Activated CD8-positive, alpha-beta T cell treated with anti-CD3 and anti-CD28 coated beads for 36 hours (primary cell): Measurements from ENCODE around the gene TXNRD2. TPM values are rescaled to one million over a fixed set of nuclear protein-coding genes. Genes with fewer than 3 reads are reported as not detected.

Experiments used
- ATAC-seq: fragments of 200-7000 bp; cut with Tn5 transposase; one replicate; pipeline ENCODE4 v1.10.0; 2021; ENCODE audit warnings: mild to moderate bottlenecking, moderate library complexity
- CTCF ChIA-PET: fragments of 350-600 bp; sonication (Branson Sonifier 250); formaldehyde crosslinking; loops from one replicate; lab custom pipeline; 2021; ENCODE audit warnings: antibody characterized with exemption; lab: Charles Lee
- POLR2A ChIA-PET: fragments of 350-600 bp; sonication (Branson Sonifier 250); formaldehyde crosslinking; loops from one replicate; lab custom pipeline; 2021; ENCODE audit warnings: antibody characterized with exemption; lab: Charles Lee
- DNase-seq: peaks from one replicate; pipeline ENCODE4 v3.0.0-alpha.2; 2020
- H3K27ac Mint-ChIP-seq: one replicate; pipeline ENCODE4 v1.8.0; 2021; ENCODE audit warnings: mild to moderate bottlenecking, mixed read lengths
- H3K27me3 Mint-ChIP-seq: one replicate; pipeline ENCODE4 v1.8.0; 2021; ENCODE audit warnings: mixed read lengths
- H3K36me3 Mint-ChIP-seq: one replicate; pipeline ENCODE4 v1.8.0; 2021; ENCODE audit warnings: low read depth, mixed read lengths
- H3K4me1 Mint-ChIP-seq: one replicate; pipeline ENCODE4 v1.8.0; 2021; ENCODE audit warnings: low read depth, mixed read lengths
- H3K4me3 Mint-ChIP-seq: one replicate; pipeline ENCODE4 v1.8.0; 2021; ENCODE audit warnings: mild to moderate bottlenecking, moderate library complexity, mixed read lengths
- H3K9me3 Mint-ChIP-seq: one replicate; pipeline ENCODE4 v1.8.0; 2021; ENCODE audit warnings: mixed read lengths
- CTCF ChIP-seq: fragments of 200-600 bp; IDR thresholded peaks from one replicate; pipeline ENCODE4 v1.8.0; 2022; ENCODE audit warnings: antibody characterized with exemption, mild to moderate bottlenecking
- intact Hi-C: fragments of 100-400 bp; cut with micrococcal nuclease; formaldehyde crosslinking; loops from one replicate; pipeline ENCODE4 v1.10.0; 2022
- total RNA-seq, 2 experiments: library from RNA; stranded (reverse); gene quantifications; one replicate each; pipeline ENCODE4 v1.2.3, GENCODE V29; 2021

The TXNRD2 gene
- total RNA-seq, 2 experiments from 2014 or later = 18.0 to 18.5 TPM

GRCh38 chr22:19932367-19933206, 9.0 kb downstream of the TXNRD2 start:
- peaks cover 18% of the 10 kb centered on the region for H3K9me3 Mint-ChIP-seq
- no peak for TF ChIP-seq CTCF
- intact Hi-C loops = no loop called here
- DNase-seq = no peak
- ATAC-seq = no peak
- no peaks in the 10 kb centered on the region for H3K27me3 Mint-ChIP-seq
- ChIA-PET POLR2A (interaction anchor here (0.7 to 1.7 kb wide), 2 partner anchors 10 to 188 kb away, joined by 3 to 5 read pairs; no protein-coding TSS in a partner anchor), CTCF (no interaction called here)
- H3K4me3 Mint-ChIP-seq = no peak overlapping the region
- H3K27ac Mint-ChIP-seq = no peak overlapping the region
- peaks cover 24% of the 10 kb centered on the region for H3K36me3 Mint-ChIP-seq
- H3K4me1 Mint-ChIP-seq = peaks cover 6% of the 10 kb centered on the region

GRCh38 chr22:19931514-19931913, 10.1 kb downstream of the TXNRD2 start:
- ChIA-PET CTCF (no interaction called here), POLR2A (interaction anchor here (1.3 kb wide), 1 partner anchor 11 kb away, joined by 4 read pairs; no protein-coding TSS in a partner anchor)
- ATAC-seq (no peak), DNase-seq (no peak)
- TF ChIP-seq CTCF = no peak
- H3K9me3 Mint-ChIP-seq = peaks cover 13% of the 10 kb centered on the region
- H3K36me3 Mint-ChIP-seq = peaks cover 13% of the 10 kb centered on the region
- H3K27ac Mint-ChIP-seq = no peak overlapping the region
- no peak overlapping the region for H3K4me3 Mint-ChIP-seq
- intact Hi-C loops = no loop called here
- no peaks in the 10 kb centered on the region for H3K27me3 Mint-ChIP-seq
- peaks cover 6% of the 10 kb centered on the region for H3K4me1 Mint-ChIP-seq

- POLR2A ChIA-PET = interaction anchor here (1.1 to 1.3 kb wide), 2 partner anchors 10 to 12 kb away, joined by 3 to 4 read pairs; no protein-coding TSS in a partner anchor
- no peak overlapping the region for H3K4me3 Mint-ChIP-seq
- H3K9me3 Mint-ChIP-seq = peaks cover 7% of the 10 kb centered on the region
- no peaks in the 10 kb centered on the region for H3K27me3 Mint-ChIP-seq
- intact Hi-C loops = no loop called here
- H3K27ac Mint-ChIP-seq = no peak overlapping the region
- ATAC-seq = peak; percentile 45
- no peak for TF ChIP-seq CTCF
- CTCF ChIA-PET = interaction anchor here (1.0 kb wide), 1 partner anchor 22 kb away, joined by 3 read pairs; no protein-coding TSS in a partner anchor
- H3K36me3 Mint-ChIP-seq = peaks cover 7% of the 10 kb centered on the region
- DNase-seq = peak; percentile 51
- H3K4me1 Mint-ChIP-seq = peaks cover 6% of the 10 kb centered on the region
Observed at GRCh38 chr22:19930551-19931486, 10.8 kb downstream of the TXNRD2 start.

GRCh38 chr22:19929586-19930550, 11.8 kb downstream of the TXNRD2 start:
- Mint-ChIP-seq H3K27me3 (no peaks in the 10 kb centered on the region), H3K4me3 (no peak overlapping the region), H3K36me3 (no peaks in the 10 kb centered on the region), H3K27ac (no peak overlapping the region), H3K9me3 (no peaks in the 10 kb centered on the region), H3K4me1 (peaks cover 6% of the 10 kb centered on the region)
- intact Hi-C loops = no loop called here
- CTCF ChIA-PET = interaction anchor here (1.0 kb wide), 1 partner anchor 23 kb away, joined by 3 read pairs; no protein-coding TSS in a partner anchor
- no peak for DNase-seq
- ATAC-seq = no peak
- POLR2A ChIA-PET = interaction anchor here (1.1 to 1.3 kb wide), 2 partner anchors 11 to 13 kb away, joined by 3 to 4 read pairs; no protein-coding TSS in a partner anchor
- no peak for TF ChIP-seq CTCF
